B cell (primary cell): Measurements from ENCODE around the gene MMS22L.

Experiments
- CTCF ChIP-seq: fragments of 200-600 bp; IDR thresholded peaks from one replicate; pipeline ENCODE4 v1.8.0; 2022; ENCODE audit warnings: antibody characterized with exemption, mild to moderate bottlenecking
- EZH2 ChIP-seq: IDR thresholded peaks from 2 replicates; pipeline ENCODE4 v1.6.1; 2012; ENCODE audit warnings: borderline replicate concordance, low read depth, mild to moderate bottlenecking, moderate library complexity, low read length; ENCODE audit not compliant: insufficient read depth, poor library complexity, severe bottlenecking

GRCh38 chr6:97177905-97178304 lies 105.1 kb downstream of the MMS22L start:
- TF ChIP-seq CTCF (no peak), EZH2 (no peak)
